AG04450 (cell line): ENCODE data around the gene MYO16. TPM values are rescaled to one million over a fixed set of nuclear protein-coding genes. Genes with fewer than 3 reads are reported as not detected.

Experiments used
- CTCF ChIA-PET: fragments of 300-600, 350-600 bp; formaldehyde crosslinking; extraction: SDS; loops from one replicate; lab custom pipeline; 2022; ENCODE audit warnings: antibody characterized with exemption, inconsistent platforms; lab: Charles Lee
- POLR2A ChIA-PET: fragments of 350-600 bp; formaldehyde crosslinking; extraction: SDS; loops from one replicate; lab custom pipeline; 2021; ENCODE audit warnings: antibody characterized with exemption, inconsistent platforms; lab: Yijun Ruan, JAX
- DNase-seq: peaks from one replicate; pipeline ENCODE4 v3.0.0-alpha.2; 2011; ENCODE audit warnings: low read depth, low spot score
- H3K27ac ChIP-seq: one replicate; pipeline ENCODE4 v1.5.1; 2012; ENCODE audit warnings: low read depth, low read length, control low read depth
- H3K27me3 ChIP-seq: one replicate; pipeline ENCODE4 v1.6.0; 2012; ENCODE audit warnings: low read length; ENCODE audit not compliant: control insufficient read depth, insufficient read depth
- H3K4me3 ChIP-seq: 2 replicates; pipeline ENCODE4 v1.5.1; 2011; ENCODE audit warnings: mild to moderate bottlenecking, low read depth, low read length, control low read depth
- H3K9me3 ChIP-seq: 2 replicates; pipeline ENCODE4 v1.5.1; 2012; ENCODE audit warnings: low read length; ENCODE audit not compliant: control insufficient read depth, insufficient read depth
- polyA plus RNA-seq: library from polyadenylated mRNA; depleted of rRNA; stranded (reverse); fragments of >200 nt; gene quantifications from 2 replicates; pipeline ENCODE4 v1.2.3, GENCODE V29; 2011
- TF ChIP-seq, protein P1 (sequence below): IDR thresholded peaks from 2 replicates; pipeline ENCODE4 v1.5.1; 2011; ENCODE audit warnings: low read depth, low read length, control low read depth, inconsistent platforms

The MYO16 gene
- polyA plus RNA-seq, 1 experiment, result 0.02 TPM

DNA sequence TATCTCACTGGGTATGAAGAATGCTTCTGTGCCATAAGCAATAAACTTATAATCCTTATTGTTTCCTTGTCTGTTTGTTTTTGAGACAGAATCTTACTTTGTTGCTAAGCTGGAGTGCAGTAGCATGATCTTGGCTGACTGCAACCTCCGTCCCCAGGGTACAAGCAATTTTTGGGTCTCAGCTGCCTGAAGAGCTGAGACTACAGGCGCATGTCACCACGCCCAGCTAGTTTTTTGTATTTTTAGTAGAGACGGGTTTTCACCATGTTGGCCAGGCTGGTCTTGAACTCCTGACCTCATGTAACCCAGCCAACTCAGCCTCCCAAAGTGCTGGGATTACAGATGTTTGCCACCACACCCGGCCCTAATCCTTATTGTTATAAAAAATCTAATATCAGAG, 112.5 kb downstream of the MYO16 start:
- 0 out of 2 replicates have a peak, but pooled peaks cover 4% of the 10 kb centered on the region for H3K9me3 ChIP-seq
- TF ChIP-seq, protein P1, sequence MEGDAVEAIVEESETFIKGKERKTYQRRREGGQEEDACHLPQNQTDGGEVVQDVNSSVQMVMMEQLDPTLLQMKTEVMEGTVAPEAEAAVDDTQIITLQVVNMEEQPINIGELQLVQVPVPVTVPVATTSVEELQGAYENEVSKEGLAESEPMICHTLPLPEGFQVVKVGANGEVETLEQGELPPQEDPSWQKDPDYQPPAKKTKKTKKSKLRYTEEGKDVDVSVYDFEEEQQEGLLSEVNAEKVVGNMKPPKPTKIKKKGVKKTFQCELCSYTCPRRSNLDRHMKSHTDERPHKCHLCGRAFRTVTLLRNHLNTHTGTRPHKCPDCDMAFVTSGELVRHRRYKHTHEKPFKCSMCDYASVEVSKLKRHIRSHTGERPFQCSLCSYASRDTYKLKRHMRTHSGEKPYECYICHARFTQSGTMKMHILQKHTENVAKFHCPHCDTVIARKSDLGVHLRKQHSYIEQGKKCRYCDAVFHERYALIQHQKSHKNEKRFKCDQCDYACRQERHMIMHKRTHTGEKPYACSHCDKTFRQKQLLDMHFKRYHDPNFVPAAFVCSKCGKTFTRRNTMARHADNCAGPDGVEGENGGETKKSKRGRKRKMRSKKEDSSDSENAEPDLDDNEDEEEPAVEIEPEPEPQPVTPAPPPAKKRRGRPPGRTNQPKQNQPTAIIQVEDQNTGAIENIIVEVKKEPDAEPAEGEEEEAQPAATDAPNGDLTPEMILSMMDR, result no peak
- DNase-seq, result no peak
- H3K27me3 ChIP-seq, result no peaks in the 10 kb centered on the region
- H3K4me3 ChIP-seq, result no peak overlapping the region
- H3K27ac ChIP-seq, result no peak overlapping the region
- POLR2A ChIA-PET, result no interaction called here
- CTCF ChIA-PET, result no interaction called here

DNA sequence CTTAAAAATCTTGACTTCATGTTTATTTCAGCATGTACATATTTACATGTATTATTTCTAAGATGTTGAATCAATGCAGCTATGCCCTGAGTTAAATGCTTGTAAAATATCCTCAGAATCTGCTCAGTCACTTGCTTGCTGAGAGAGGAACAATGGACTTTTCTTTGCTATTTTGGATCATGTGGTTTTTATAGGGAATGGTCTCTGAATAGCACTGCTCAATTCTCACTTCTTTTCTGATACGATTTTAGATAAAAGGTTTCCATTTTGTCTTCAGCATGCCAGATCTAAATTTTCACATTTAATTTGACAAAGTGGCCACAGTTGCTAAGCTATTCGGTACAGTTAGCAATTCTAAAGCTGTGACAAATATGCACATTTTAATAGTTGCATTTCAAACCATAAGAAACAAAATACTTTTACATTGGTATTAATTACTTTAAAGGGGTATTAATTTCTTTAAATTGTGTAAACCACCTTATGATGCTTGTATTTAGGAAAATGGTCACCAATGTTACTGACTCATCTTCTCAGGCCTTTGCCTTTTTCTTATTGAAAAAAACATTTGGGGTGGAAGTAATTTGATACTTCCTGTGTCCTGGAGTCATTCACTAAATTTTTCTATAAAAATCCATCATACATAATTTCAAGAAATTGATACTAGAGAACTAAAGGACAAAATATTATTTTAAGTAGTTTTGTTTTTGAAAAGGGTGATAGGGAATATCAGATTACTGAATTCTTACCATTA, 113.5 kb downstream of the MYO16 start:
- no peak overlapping the region for H3K4me3 ChIP-seq
- DNase-seq, result no peak
- H3K9me3 ChIP-seq, result 0 out of 2 replicates have a peak, but pooled peaks cover 4% of the 10 kb centered on the region
- H3K27ac ChIP-seq, result no peak overlapping the region
- ChIA-PET POLR2A (no interaction called here), CTCF (no interaction called here)
- TF ChIP-seq, protein P1, result no peak
- H3K27me3 ChIP-seq, result no peaks in the 10 kb centered on the region

DNA sequence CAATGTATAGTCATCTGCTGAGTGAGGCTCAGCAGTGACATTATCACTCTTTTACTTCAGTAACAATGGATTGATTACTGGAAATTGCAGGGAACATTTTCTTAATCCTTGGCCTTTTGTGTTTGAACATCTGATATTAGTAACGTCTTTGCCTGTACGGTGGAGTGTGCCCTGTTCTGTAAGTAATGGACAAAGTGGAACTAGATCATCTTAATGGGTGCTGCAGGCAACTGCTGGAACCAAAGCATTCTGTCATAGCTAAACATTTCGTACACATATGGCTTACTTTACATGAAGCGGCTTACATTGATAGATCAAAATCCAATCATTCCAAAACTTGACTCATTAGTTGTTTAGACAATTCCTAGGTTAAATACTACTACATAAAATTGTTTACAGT, 114.1 kb downstream of the MYO16 start:
- H3K27me3 ChIP-seq, result no peaks in the 10 kb centered on the region
- DNase-seq, result no peak
- ChIA-PET POLR2A (no interaction called here), CTCF (no interaction called here)
- H3K9me3 ChIP-seq, result 0 out of 2 replicates have a peak, but pooled peaks cover 4% of the 10 kb centered on the region
- no peak overlapping the region for H3K27ac ChIP-seq
- no peak overlapping the region for H3K4me3 ChIP-seq
- TF ChIP-seq, protein P1, result no peak

DNA sequence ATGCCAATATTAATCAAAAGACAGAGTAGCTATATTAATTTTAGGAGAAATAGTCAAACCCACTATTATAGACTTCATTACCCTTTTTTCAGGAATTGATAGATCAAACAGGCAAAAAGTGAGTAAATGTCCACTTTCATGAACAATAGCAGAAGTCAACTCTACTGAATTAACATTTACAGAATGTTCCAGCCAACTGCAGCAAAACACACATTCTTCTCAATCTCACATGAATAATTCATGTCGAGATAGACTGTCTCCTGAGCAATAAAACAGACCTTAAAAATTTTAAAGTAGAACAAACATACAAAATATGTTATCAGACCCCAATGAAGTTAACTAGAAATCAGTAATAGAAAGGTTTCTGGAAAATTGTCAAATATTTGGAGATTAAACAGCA, 118.4 kb downstream of the MYO16 start:
- Histone ChIP-seq H3K9me3 (no peaks in the 10 kb centered on the region), H3K27ac (no peak overlapping the region), H3K4me3 (no peak overlapping the region), H3K27me3 (no peaks in the 10 kb centered on the region)
- CTCF ChIA-PET, result interaction anchor here (0.6 kb wide), 1 partner anchor 405 kb away, joined by 4 read pairs; no protein-coding TSS in a partner anchor
- POLR2A ChIA-PET, result no interaction called here
- no peak for DNase-seq
- TF ChIP-seq, protein P1, result no peak

DNA sequence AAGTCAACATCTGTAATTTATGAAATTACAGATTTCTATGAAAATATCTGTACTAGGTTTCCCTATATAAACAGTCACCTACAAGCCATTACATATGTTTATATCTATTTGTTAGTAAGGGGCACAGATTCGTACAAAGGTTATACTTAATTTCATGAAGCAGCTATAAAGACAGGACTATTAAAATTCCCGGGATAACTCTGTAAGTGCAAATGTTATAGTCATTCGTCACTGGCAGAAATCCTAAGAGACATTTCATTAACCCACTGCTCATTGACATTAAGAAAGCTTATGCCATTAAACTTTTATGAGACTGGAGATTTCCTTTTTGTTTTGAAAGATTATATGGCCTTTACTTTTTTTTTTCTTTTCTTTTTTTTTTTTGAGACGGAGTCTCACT, 122.9 kb downstream of the MYO16 start:
- CTCF ChIA-PET, result interaction anchor here (0.6 to 1.1 kb wide), 2 partner anchors 143 to 375 kb away, joined by 3 to 4 read pairs; no protein-coding TSS in a partner anchor
- Histone ChIP-seq H3K27ac (no peak overlapping the region), H3K27me3 (no peaks in the 10 kb centered on the region), H3K9me3 (no peaks in the 10 kb centered on the region), H3K4me3 (no peak overlapping the region)
- POLR2A ChIA-PET, result interaction anchor here (0.7 kb wide), 1 partner anchor 35 kb away, joined by 6 read pairs; no protein-coding TSS in a partner anchor
- no peak for DNase-seq
- TF ChIP-seq, protein P1, result no peak
